Measurements from ENCODE around the gene CPM.

The CPM gene

GRCh38 chr12:68896881-68897540, 36.0 kb downstream of the CPM start:
- no peaks in the 10 kb centered on the region for H3K9me3 ChIP-seq (ENCODE audit: control insufficient read depth, low read length)
- H3K27ac ChIP-seq (ENCODE audit: insufficient read depth, low read length, poor library complexity, severe bottlenecking): no peak overlapping the region
- DNase-seq: no peak
- no peaks in the 10 kb centered on the region for H3K27me3 ChIP-seq (replicated peaks; ENCODE audit: control insufficient read depth, insufficient read depth, low read length, poor library complexity, severe bottlenecking)
- H3K4me1 ChIP-seq (ENCODE audit: control insufficient read depth, insufficient read depth, low read length, poor library complexity, severe bottlenecking): no peaks in the 10 kb centered on the region
- no peak overlapping the region for H3K4me3 ChIP-seq (ENCODE audit: insufficient read depth, low read depth, low read length, poor library complexity, severe bottlenecking)
- no peaks in the 10 kb centered on the region for H3K36me3 ChIP-seq (ENCODE audit: control insufficient read depth, insufficient read depth, low read length)

- no peak for DNase-seq
- Histone ChIP-seq H3K4me1 (ENCODE audit: control insufficient read depth, insufficient read depth, low read length, poor library complexity, severe bottlenecking) (no peaks in the 10 kb centered on the region), H3K27me3 (replicated peaks; ENCODE audit: control insufficient read depth, insufficient read depth, low read length, poor library complexity, severe bottlenecking) (no peaks in the 10 kb centered on the region), H3K9me3 (ENCODE audit: control insufficient read depth, low read length) (no peaks in the 10 kb centered on the region), H3K27ac (ENCODE audit: insufficient read depth, low read length, poor library complexity, severe bottlenecking) (no peak overlapping the region), H3K36me3 (ENCODE audit: control insufficient read depth, insufficient read depth, low read length) (no peaks in the 10 kb centered on the region), H3K4me3 (ENCODE audit: insufficient read depth, low read depth, low read length, poor library complexity, severe bottlenecking) (no peak overlapping the region)
These were observed 38.6 kb downstream of the CPM start for GRCh38 chr12:68894276-68894855.

GRCh38 chr12:68893741-68894140, 39.2 kb downstream of the CPM start:
- Histone ChIP-seq H3K27ac (ENCODE audit: insufficient read depth, low read length, poor library complexity, severe bottlenecking) (no peak overlapping the region), H3K27me3 (replicated peaks; ENCODE audit: control insufficient read depth, insufficient read depth, low read length, poor library complexity, severe bottlenecking) (no peaks in the 10 kb centered on the region), H3K9me3 (ENCODE audit: control insufficient read depth, low read length) (no peaks in the 10 kb centered on the region), H3K4me3 (ENCODE audit: insufficient read depth, low read depth, low read length, poor library complexity, severe bottlenecking) (no peak overlapping the region), H3K4me1 (ENCODE audit: control insufficient read depth, insufficient read depth, low read length, poor library complexity, severe bottlenecking) (no peaks in the 10 kb centered on the region), H3K36me3 (ENCODE audit: control insufficient read depth, insufficient read depth, low read length) (no peaks in the 10 kb centered on the region)
- DNase-seq: no peak

GRCh38 chr12:68893201-68893600, 39.8 kb downstream of the CPM start:
- DNase-seq: no peak
- Histone ChIP-seq H3K4me3 (ENCODE audit: insufficient read depth, low read depth, low read length, poor library complexity, severe bottlenecking) (no peak overlapping the region), H3K27ac (ENCODE audit: insufficient read depth, low read length, poor library complexity, severe bottlenecking) (no peak overlapping the region), H3K36me3 (ENCODE audit: control insufficient read depth, insufficient read depth, low read length) (no peaks in the 10 kb centered on the region), H3K27me3 (replicated peaks; ENCODE audit: control insufficient read depth, insufficient read depth, low read length, poor library complexity, severe bottlenecking) (no peaks in the 10 kb centered on the region), H3K9me3 (ENCODE audit: control insufficient read depth, low read length) (no peaks in the 10 kb centered on the region), H3K4me1 (ENCODE audit: control insufficient read depth, insufficient read depth, low read length, poor library complexity, severe bottlenecking) (no peaks in the 10 kb centered on the region)

- Histone ChIP-seq H3K4me3 (ENCODE audit: insufficient read depth, low read depth, low read length, poor library complexity, severe bottlenecking) (no peak overlapping the region), H3K27ac (ENCODE audit: insufficient read depth, low read length, poor library complexity, severe bottlenecking) (no peak overlapping the region), H3K36me3 (ENCODE audit: control insufficient read depth, insufficient read depth, low read length) (no peaks in the 10 kb centered on the region), H3K4me1 (ENCODE audit: control insufficient read depth, insufficient read depth, low read length, poor library complexity, severe bottlenecking) (no peaks in the 10 kb centered on the region), H3K9me3 (ENCODE audit: control insufficient read depth, low read length) (no peaks in the 10 kb centered on the region), H3K27me3 (replicated peaks; ENCODE audit: control insufficient read depth, insufficient read depth, low read length, poor library complexity, severe bottlenecking) (no peaks in the 10 kb centered on the region)
- DNase-seq: no peak
These were observed 41.8 kb downstream of the CPM start for GRCh38 chr12:68891141-68891540.

GRCh38 chr12:68890701-68891113, 42.3 kb downstream of the CPM start:
- no peaks in the 10 kb centered on the region for H3K27me3 ChIP-seq (replicated peaks; ENCODE audit: control insufficient read depth, insufficient read depth, low read length, poor library complexity, severe bottlenecking)
- no peaks in the 10 kb centered on the region for H3K4me1 ChIP-seq (ENCODE audit: control insufficient read depth, insufficient read depth, low read length, poor library complexity, severe bottlenecking)
- H3K36me3 ChIP-seq (ENCODE audit: control insufficient read depth, insufficient read depth, low read length): no peaks in the 10 kb centered on the region
- no peak overlapping the region for H3K4me3 ChIP-seq (ENCODE audit: insufficient read depth, low read depth, low read length, poor library complexity, severe bottlenecking)
- DNase-seq: no peak
- no peaks in the 10 kb centered on the region for H3K9me3 ChIP-seq (ENCODE audit: control insufficient read depth, low read length)
- no peak overlapping the region for H3K27ac ChIP-seq (ENCODE audit: insufficient read depth, low read length, poor library complexity, severe bottlenecking)

- Histone ChIP-seq H3K4me3 (ENCODE audit: insufficient read depth, low read depth, low read length, poor library complexity, severe bottlenecking) (no peak overlapping the region), H3K4me1 (ENCODE audit: control insufficient read depth, insufficient read depth, low read length, poor library complexity, severe bottlenecking) (no peaks in the 10 kb centered on the region), H3K36me3 (ENCODE audit: control insufficient read depth, insufficient read depth, low read length) (no peaks in the 10 kb centered on the region), H3K27ac (ENCODE audit: insufficient read depth, low read length, poor library complexity, severe bottlenecking) (no peak overlapping the region), H3K9me3 (ENCODE audit: control insufficient read depth, low read length) (no peaks in the 10 kb centered on the region), H3K27me3 (replicated peaks; ENCODE audit: control insufficient read depth, insufficient read depth, low read length, poor library complexity, severe bottlenecking) (no peaks in the 10 kb centered on the region)
- DNase-seq: no peak
These were observed 44.7 kb downstream of the CPM start for GRCh38 chr12:68888243-68888642.

- H3K27ac ChIP-seq (ENCODE audit: insufficient read depth, low read length, poor library complexity, severe bottlenecking): no peak overlapping the region
- H3K4me3 ChIP-seq (ENCODE audit: insufficient read depth, low read depth, low read length, poor library complexity, severe bottlenecking): no peak overlapping the region
- no peaks in the 10 kb centered on the region for H3K27me3 ChIP-seq (replicated peaks; ENCODE audit: control insufficient read depth, insufficient read depth, low read length, poor library complexity, severe bottlenecking)
- no peak for DNase-seq
- no peaks in the 10 kb centered on the region for H3K9me3 ChIP-seq (ENCODE audit: control insufficient read depth, low read length)
- H3K36me3 ChIP-seq (ENCODE audit: control insufficient read depth, insufficient read depth, low read length): no peaks in the 10 kb centered on the region
- no peaks in the 10 kb centered on the region for H3K4me1 ChIP-seq (ENCODE audit: control insufficient read depth, insufficient read depth, low read length, poor library complexity, severe bottlenecking)
These were observed 45.3 kb downstream of the CPM start for GRCh38 chr12:68887641-68888040.

- no peaks in the 10 kb centered on the region for H3K9me3 ChIP-seq (ENCODE audit: control insufficient read depth, low read length)
- no peak for DNase-seq
- H3K4me3 ChIP-seq (ENCODE audit: insufficient read depth, low read depth, low read length, poor library complexity, severe bottlenecking): no peak overlapping the region
- no peaks in the 10 kb centered on the region for H3K27me3 ChIP-seq (replicated peaks; ENCODE audit: control insufficient read depth, insufficient read depth, low read length, poor library complexity, severe bottlenecking)
- no peaks in the 10 kb centered on the region for H3K36me3 ChIP-seq (ENCODE audit: control insufficient read depth, insufficient read depth, low read length)
- H3K27ac ChIP-seq (ENCODE audit: insufficient read depth, low read length, poor library complexity, severe bottlenecking): no peak overlapping the region
- no peaks in the 10 kb centered on the region for H3K4me1 ChIP-seq (ENCODE audit: control insufficient read depth, insufficient read depth, low read length, poor library complexity, severe bottlenecking)
These were observed 46.1 kb downstream of the CPM start for GRCh38 chr12:68886636-68887572.

- Histone ChIP-seq H3K4me3 (ENCODE audit: insufficient read depth, low read depth, low read length, poor library complexity, severe bottlenecking) (no peak overlapping the region), H3K27ac (ENCODE audit: insufficient read depth, low read length, poor library complexity, severe bottlenecking) (no peak overlapping the region)
- DNase-seq: no peak
These were observed 47.6 kb downstream of the CPM start for GRCh38 chr12:68885381-68885780.

More at GRCh38 chr12:68885381-68885780, 47.6 kb downstream of the CPM start:
- no peaks in the 10 kb centered on the region for H3K36me3 ChIP-seq (ENCODE audit: control insufficient read depth, insufficient read depth, low read length)
- no peaks in the 10 kb centered on the region for H3K4me1 ChIP-seq (ENCODE audit: control insufficient read depth, insufficient read depth, low read length, poor library complexity, severe bottlenecking)
- no peaks in the 10 kb centered on the region for H3K27me3 ChIP-seq (replicated peaks; ENCODE audit: control insufficient read depth, insufficient read depth, low read length, poor library complexity, severe bottlenecking)
- no peaks in the 10 kb centered on the region for H3K9me3 ChIP-seq (ENCODE audit: control insufficient read depth, low read length)

All from effector memory CD4-positive, alpha-beta T cell (primary cell).